ENCODE results near the gene CCKAR.

CCKAR gene

GRCh38 chr4:26441771-26442170, 48.5 kb downstream of the CCKAR start:
- no peak for DNase-seq (ENCODE audit: low read depth)
- no peak overlapping the region for H3K4me3 ChIP-seq (ENCODE audit: low read depth, low read length)
- no peak for TF ChIP-seq CTCF (IDR thresholded peaks at IDR 0.05; ENCODE audit: insufficient read depth, low read depth, low read length, missing control alignments)

- no peak for DNase-seq (ENCODE audit: low read depth)
- TF ChIP-seq CTCF (IDR thresholded peaks at IDR 0.05; ENCODE audit: insufficient read depth, low read depth, low read length, missing control alignments) = no peak
- no peak overlapping the region for H3K4me3 ChIP-seq (ENCODE audit: low read depth, low read length)
Observed at GRCh38 chr4:26441102-26441501, 49.2 kb downstream of the CCKAR start.

- TF ChIP-seq CTCF (IDR thresholded peaks at IDR 0.05; ENCODE audit: insufficient read depth, low read depth, low read length, missing control alignments) = no peak
- no peak overlapping the region for H3K4me3 ChIP-seq (ENCODE audit: low read depth, low read length)
- no peak for DNase-seq (ENCODE audit: low read depth)
Observed at GRCh38 chr4:26434030-26434639, 56.1 kb downstream of the CCKAR start.

- TF ChIP-seq CTCF (IDR thresholded peaks at IDR 0.05; ENCODE audit: insufficient read depth, low read depth, low read length, missing control alignments) = no peak
- no peak for DNase-seq (ENCODE audit: low read depth)
- no peak overlapping the region for H3K4me3 ChIP-seq (ENCODE audit: low read depth, low read length)
Observed at GRCh38 chr4:26433556-26433955, 56.7 kb downstream of the CCKAR start.

- no peak for TF ChIP-seq CTCF (IDR thresholded peaks at IDR 0.05; ENCODE audit: insufficient read depth, low read depth, low read length, missing control alignments)
- no peak for DNase-seq (ENCODE audit: low read depth)
- no peak overlapping the region for H3K4me3 ChIP-seq (ENCODE audit: low read depth, low read length)
Observed at GRCh38 chr4:26432419-26432818, 57.9 kb downstream of the CCKAR start.

- TF ChIP-seq CTCF (IDR thresholded peaks at IDR 0.05; ENCODE audit: insufficient read depth, low read depth, low read length, missing control alignments) = no peak
- no peak for DNase-seq (ENCODE audit: low read depth)
- no peak overlapping the region for H3K4me3 ChIP-seq (ENCODE audit: low read depth, low read length)
Observed at GRCh38 chr4:26431461-26432180, 58.7 kb downstream of the CCKAR start.
